ENCODE results near the gene KIAA0040.

KIAA0040 gene

GRCh38 chr1:175209493-175209921 is 16.9 kb upstream of the KIAA0040 start:
- Histone ChIP-seq H3K4me3 (no peak overlapping the region), H3K27ac (no peak overlapping the region), H3K36me3 (no peaks in the 10 kb centered on the region), H3K9me3 (no peaks in the 10 kb centered on the region), H3K27me3 (no peaks in the 10 kb centered on the region), H3K4me1 (no peaks in the 10 kb centered on the region)
- intact Hi-C loops (cut with DNase I; ENCODE audit: low total_unique reads), result no loop called here
- no peak for DNase-seq
- TF ChIP-seq CTCF (IDR thresholded peaks at IDR 0.05), result no peak

- Histone ChIP-seq H3K27me3 (no peaks in the 10 kb centered on the region), H3K4me3 (no peak overlapping the region), H3K27ac (no peak overlapping the region), H3K4me1 (no peaks in the 10 kb centered on the region), H3K36me3 (no peaks in the 10 kb centered on the region), H3K9me3 (no peaks in the 10 kb centered on the region)
- no peak for TF ChIP-seq CTCF (IDR thresholded peaks at IDR 0.05)
- DNase-seq, result no peak
- intact Hi-C loops (cut with DNase I; ENCODE audit: low total_unique reads), result no loop called here
Measured at GRCh38 chr1:175208773-175209492, 16.4 kb upstream of the KIAA0040 start.

- intact Hi-C loops (cut with DNase I; ENCODE audit: low total_unique reads), result no loop called here
- DNase-seq, result no peak
- Histone ChIP-seq H3K36me3 (no peaks in the 10 kb centered on the region), H3K4me3 (no peak overlapping the region), H3K27me3 (no peaks in the 10 kb centered on the region), H3K27ac (no peak overlapping the region), H3K9me3 (no peaks in the 10 kb centered on the region), H3K4me1 (no peaks in the 10 kb centered on the region)
- TF ChIP-seq CTCF (IDR thresholded peaks at IDR 0.05), result no peak
Measured at GRCh38 chr1:175207971-175208370, 15.4 kb upstream of the KIAA0040 start.

- H3K27me3 ChIP-seq, result no peaks in the 10 kb centered on the region
- H3K9me3 ChIP-seq, result no peaks in the 10 kb centered on the region
- DNase-seq, result no peak
- no peak overlapping the region for H3K27ac ChIP-seq
- H3K36me3 ChIP-seq, result no peaks in the 10 kb centered on the region
- H3K4me3 ChIP-seq, result no peak overlapping the region
- TF ChIP-seq CTCF (IDR thresholded peaks at IDR 0.05), result no peak
- intact Hi-C loops (cut with DNase I; ENCODE audit: low total_unique reads), result no loop called here
- H3K4me1 ChIP-seq, result peaks cover 0 to 2% (median 0%) of the 10 kb centered on the region in 4 donors
Measured at GRCh38 chr1:175206687-175207086, 14.1 kb upstream of the KIAA0040 start.

GRCh38 chr1:175204330-175204729 is 11.8 kb upstream of the KIAA0040 start:
- Histone ChIP-seq H3K36me3 (no peaks in the 10 kb centered on the region), H3K27me3 (no peaks in the 10 kb centered on the region), H3K27ac (no peak overlapping the region), H3K4me3 (no peak overlapping the region), H3K9me3 (no peaks in the 10 kb centered on the region), H3K4me1 (peaks cover 0 to 21% (median 12%) of the 10 kb centered on the region in 4 donors)
- DNase-seq, result no peak
- intact Hi-C loops (cut with DNase I; ENCODE audit: low total_unique reads), result no loop called here
- no peak for TF ChIP-seq CTCF (IDR thresholded peaks at IDR 0.05)

Measured in tibial artery (tissue), 4 donors.